Ascending aorta (tissue), 2 donors: ENCODE data around the gene DUOX1. TPM values are rescaled to one million over a fixed set of nuclear protein-coding genes. Genes with fewer than 3 reads are reported as not detected.

Experiments
- DNase-seq, 2 donors: peaks; one replicate each; pipeline ENCODE4 v3.0.0-alpha.2; 2019; ENCODE audit warnings: low spot score in 2 of 2
- H3K27ac ChIP-seq, 2 donors: fragments of 200-600 bp; sonication (generic); one replicate each; pipeline ENCODE4 v1.5.1; 2016 to 2017; ENCODE audit warnings: mild to moderate bottlenecking in 1 of 2
- H3K27me3 ChIP-seq: fragments of 200-600 bp; sonication (generic); one replicate; pipeline ENCODE4 v1.5.1; 2017
- H3K36me3 ChIP-seq, 2 donors: fragments of 200-600 bp; sonication (generic); one replicate each; pipeline ENCODE4 v1.5.1; 2016
- H3K4me1 ChIP-seq, 2 donors: fragments of 200-600 bp; sonication (generic); one replicate each; pipeline ENCODE4 v1.5.1; 2016 to 2017; ENCODE audit warnings: mild to moderate bottlenecking in 1 of 2
- H3K4me3 ChIP-seq, 2 donors: fragments of 200-600 bp; sonication (generic); one replicate each; pipeline ENCODE4 v1.5.1; 2016 to 2017; ENCODE audit warnings: mild to moderate bottlenecking in 1 of 2
- H3K9me3 ChIP-seq, 2 donors: fragments of 200-600 bp; sonication (generic); one replicate each; pipeline ENCODE4 v1.5.1; 2016
- CTCF ChIP-seq, 3 experiments: fragments of 200-600 bp in 2 of 3; fragments of 450-650 bp in 1 of 3; sonication (generic) in 2 of 3; IDR thresholded peaks; one replicate each; pipeline ENCODE4 v1.5.1; 2016 to 2019; ENCODE audit warnings: antibody characterized with exemption in 3 of 3, mild to moderate bottlenecking in 1 of 3, moderate library complexity in 1 of 3
- intact Hi-C: fragments of 100-400 bp; cut with DNase I; formaldehyde crosslinking; loops from one replicate; pipeline ENCODE4 v1.15.1; 2023
- total RNA-seq: library from RNA; depleted of rRNA; stranded (reverse); fragments of >200 nt; gene quantifications from one replicate; pipeline ENCODE4 v1.1.0, GENCODE V29; 2016

The DUOX1 gene
- total RNA-seq, 1 donor from 2014 or later: 2.7 TPM

GRCh38 chr15:45149060-45149459 lies 19.3 kb downstream of the DUOX1 start:
- Histone ChIP-seq H3K9me3 (no peaks in the 10 kb centered on the region), H3K27me3 (no peaks in the 10 kb centered on the region), H3K36me3 (no peaks in the 10 kb centered on the region), H3K4me1 (no peaks in the 10 kb centered on the region), H3K4me3 (no peak overlapping the region), H3K27ac (no peak overlapping the region)
- intact Hi-C loops: no loop called here
- DNase-seq: no peak
- TF ChIP-seq CTCF (IDR thresholded peaks at IDR 0.05): no peak

GRCh38 chr15:45150481-45150880 lies 20.7 kb downstream of the DUOX1 start:
- no peak for DNase-seq
- Histone ChIP-seq H3K4me3 (no peak overlapping the region), H3K27ac (no peak overlapping the region), H3K9me3 (no peaks in the 10 kb centered on the region), H3K36me3 (no peaks in the 10 kb centered on the region), H3K4me1 (no peaks in the 10 kb centered on the region), H3K27me3 (no peaks in the 10 kb centered on the region)
- intact Hi-C loops: no loop called here
- no peak for TF ChIP-seq CTCF (IDR thresholded peaks at IDR 0.05)

- Histone ChIP-seq H3K9me3 (no peaks in the 10 kb centered on the region), H3K27ac (no peak overlapping the region), H3K36me3 (no peaks in the 10 kb centered on the region), H3K4me1 (no peaks in the 10 kb centered on the region), H3K4me3 (no peak overlapping the region), H3K27me3 (no peaks in the 10 kb centered on the region)
- intact Hi-C loops: no loop called here
- no peak for DNase-seq
- no peak for TF ChIP-seq CTCF (IDR thresholded peaks at IDR 0.05)
These were observed 21.2 kb downstream of the DUOX1 start for GRCh38 chr15:45150997-45151396.

GRCh38 chr15:45151998-45152828 lies 22.4 kb downstream of the DUOX1 start:
- Histone ChIP-seq H3K9me3 (no peaks in the 10 kb centered on the region), H3K27me3 (no peaks in the 10 kb centered on the region), H3K36me3 (no peaks in the 10 kb centered on the region), H3K4me3 (no peak overlapping the region), H3K4me1 (no peaks in the 10 kb centered on the region), H3K27ac (no peak overlapping the region)
- no peak for DNase-seq
- no peak for TF ChIP-seq CTCF (IDR thresholded peaks at IDR 0.05)
- intact Hi-C loops: no loop called here

GRCh38 chr15:45155739-45156138 lies 25.9 kb downstream of the DUOX1 start:
- no peaks in the 10 kb centered on the region for H3K9me3 ChIP-seq
- no peaks in the 10 kb centered on the region for H3K36me3 ChIP-seq
- intact Hi-C loops: no loop called here

More at GRCh38 chr15:45155739-45156138, 25.9 kb downstream of the DUOX1 start:
- TF ChIP-seq CTCF (IDR thresholded peaks at IDR 0.05): no peak
- no peaks in the 10 kb centered on the region for H3K4me1 ChIP-seq
- H3K27me3 ChIP-seq: no peaks in the 10 kb centered on the region
- DNase-seq: no peak
- H3K27ac ChIP-seq: no peak overlapping the region
- no peak overlapping the region for H3K4me3 ChIP-seq
